SU-DHL-6 (cell line): Measurements from ENCODE around the gene STRADA.

Experiments used
- H2AFZ ChIP-seq: fragments of 200-600 bp; sonication (generic); 2 replicates; pipeline ENCODE4 v1.6.1; 2014; ENCODE audit warnings: low read depth, mild to moderate bottlenecking, moderate library complexity, mixed read lengths, antibody characterized with exemption, low read length; ENCODE audit not compliant: severe bottlenecking
- H3F3A ChIP-seq: fragments of 200-600 bp; shearing (Covaris generic); 2 replicates; pipeline ENCODE4 v1.6.0; 2016; ENCODE audit warnings: antibody characterized with exemption, mild to moderate bottlenecking; ENCODE audit not compliant: insufficient read depth
- H3K27ac ChIP-seq: fragments of 200-600 bp; sonication (generic); 2 replicates; pipeline ENCODE4 v1.5.1; 2016; ENCODE audit warnings: low read depth, mild to moderate bottlenecking, low read length, moderate library complexity, mixed read lengths
- H3K27me3 ChIP-seq: fragments of 200-600 bp; sonication (generic), shearing (Covaris generic); 2 replicates; pipeline ENCODE4 v1.6.0; 2014; ENCODE audit warnings: mild to moderate bottlenecking, low read length
- H3K36me3 ChIP-seq: fragments of 200-600 bp; sonication (generic); 2 replicates; pipeline ENCODE4 v1.6.1; 2014; ENCODE audit warnings: mild to moderate bottlenecking, low read length, mixed read lengths
- H3K4me2 ChIP-seq: fragments of 300-600, 200-600 bp; shearing (Covaris generic), sonication (generic); 2 replicates; pipeline ENCODE4 v1.6.0; 2014; ENCODE audit warnings: low read length, low read depth, mild to moderate bottlenecking; ENCODE audit not compliant: poor library complexity, severe bottlenecking
- H3K4me3 ChIP-seq: fragments of 200-600 bp; sonication (generic); 2 replicates; pipeline ENCODE4 v1.5.1; 2014; ENCODE audit warnings: antibody characterized with exemption, low read length, mild to moderate bottlenecking, mixed read lengths; ENCODE audit not compliant: insufficient read depth, poor library complexity, severe bottlenecking
- H3K79me2 ChIP-seq: fragments of 200-600 bp; sonication (generic); 2 replicates; pipeline ENCODE4 v1.6.1; 2014; ENCODE audit warnings: mild to moderate bottlenecking, low read length, moderate library complexity; ENCODE audit not compliant: insufficient read depth
- H3K9ac ChIP-seq: fragments of 200-600 bp; sonication (generic); 2 replicates; pipeline ENCODE4 v1.7.0; 2014; ENCODE audit warnings: mild to moderate bottlenecking, low read length
- H3K9me2 ChIP-seq: fragments of 200-600 bp; sonication (generic); replicated peaks from 2 replicates; pipeline ENCODE4 v1.6.1; 2014; ENCODE audit warnings: low read length; ENCODE audit not compliant: insufficient read depth
- H3K9me3 ChIP-seq: fragments of 200-600 bp; sonication (generic); 2 replicates; pipeline ENCODE4 v1.6.1; 2014; ENCODE audit warnings: low read length, mixed read lengths; ENCODE audit not compliant: insufficient read depth
- H4K20me1 ChIP-seq: fragments of 200-600 bp; sonication (generic); 2 replicates; pipeline ENCODE4 v1.6.1; 2014; ENCODE audit warnings: low read depth, mild to moderate bottlenecking, antibody characterized with exemption, low read length, moderate library complexity, mixed read lengths
- EZH2phosphoT487 ChIP-seq: fragments of 200-600 bp; sonication (generic), shearing (Covaris generic); conservative IDR thresholded peaks from 2 replicates; pipeline ENCODE4 v1.6.1; 2018; ENCODE audit warnings: mild to moderate bottlenecking, antibody characterized with exemption, low read length, moderate library complexity, mixed read lengths
- TF ChIP-seq, protein P1 (sequence below): fragments of 200-600 bp; sonication (generic); IDR thresholded peaks from one replicate; pipeline ENCODE4 v1.5.1; 2017; ENCODE audit warnings: antibody characterized with exemption, mild to moderate bottlenecking, low read length, moderate library complexity; ENCODE audit not compliant: insufficient read depth, poor library complexity, severe bottlenecking

STRADA gene

GRCh38 chr17:63718988-63719387 lies 22.6 kb downstream of the STRADA start:
- H3K4me3 ChIP-seq, result no peak overlapping the region
- no peak overlapping the region for H3K9ac ChIP-seq
- TF ChIP-seq, protein P1, sequence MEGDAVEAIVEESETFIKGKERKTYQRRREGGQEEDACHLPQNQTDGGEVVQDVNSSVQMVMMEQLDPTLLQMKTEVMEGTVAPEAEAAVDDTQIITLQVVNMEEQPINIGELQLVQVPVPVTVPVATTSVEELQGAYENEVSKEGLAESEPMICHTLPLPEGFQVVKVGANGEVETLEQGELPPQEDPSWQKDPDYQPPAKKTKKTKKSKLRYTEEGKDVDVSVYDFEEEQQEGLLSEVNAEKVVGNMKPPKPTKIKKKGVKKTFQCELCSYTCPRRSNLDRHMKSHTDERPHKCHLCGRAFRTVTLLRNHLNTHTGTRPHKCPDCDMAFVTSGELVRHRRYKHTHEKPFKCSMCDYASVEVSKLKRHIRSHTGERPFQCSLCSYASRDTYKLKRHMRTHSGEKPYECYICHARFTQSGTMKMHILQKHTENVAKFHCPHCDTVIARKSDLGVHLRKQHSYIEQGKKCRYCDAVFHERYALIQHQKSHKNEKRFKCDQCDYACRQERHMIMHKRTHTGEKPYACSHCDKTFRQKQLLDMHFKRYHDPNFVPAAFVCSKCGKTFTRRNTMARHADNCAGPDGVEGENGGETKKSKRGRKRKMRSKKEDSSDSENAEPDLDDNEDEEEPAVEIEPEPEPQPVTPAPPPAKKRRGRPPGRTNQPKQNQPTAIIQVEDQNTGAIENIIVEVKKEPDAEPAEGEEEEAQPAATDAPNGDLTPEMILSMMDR, result no peak
- no peak for TF ChIP-seq EZH2phosphoT487
- no peaks in the 10 kb centered on the region for H3K9me2 ChIP-seq
- H3K4me2 ChIP-seq, result no peak overlapping the region
- no peaks in the 10 kb centered on the region for H3K79me2 ChIP-seq
- H3K27ac ChIP-seq, result no peak overlapping the region
- H2AFZ ChIP-seq, result no peak overlapping the region
- peaks cover 13% of the 10 kb centered on the region; the same call in 1 of the 2 replicates for H3F3A ChIP-seq
- H3K9me3 ChIP-seq, result no peaks in the 10 kb centered on the region
- H3K27me3 ChIP-seq, result no peaks in the 10 kb centered on the region
- H4K20me1 ChIP-seq, result no peaks in the 10 kb centered on the region
- peaks cover 9% of the 10 kb centered on the region; the same call in 1 of the 2 replicates for H3K36me3 ChIP-seq

DNA sequence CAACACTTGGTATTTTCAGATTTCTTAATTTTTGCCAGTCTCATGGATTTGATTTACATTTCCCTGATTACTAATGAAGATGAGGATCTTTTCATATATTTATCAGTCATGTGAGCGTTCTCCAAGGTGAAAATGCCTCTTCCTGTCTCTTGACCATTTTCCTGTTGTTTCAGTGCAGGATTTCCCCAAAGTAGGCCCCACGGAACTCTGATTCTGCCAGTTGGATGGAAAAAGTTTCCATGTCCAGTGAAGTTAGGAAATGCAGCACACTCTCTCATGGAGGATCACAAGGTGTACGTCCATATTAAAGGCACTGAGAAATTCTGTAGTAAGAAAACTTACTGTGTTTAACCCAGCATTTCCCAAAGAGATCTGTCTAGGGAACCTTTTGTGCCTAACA lies 25.2 kb downstream of the STRADA start:
- H3K36me3 ChIP-seq, result 0 out of 2 replicates have a peak, but pooled peaks cover 3% of the 10 kb centered on the region
- no peaks in the 10 kb centered on the region for H3K9me2 ChIP-seq
- H3K9me3 ChIP-seq, result no peaks in the 10 kb centered on the region
- no peak overlapping the region for H3K9ac ChIP-seq
- no peak overlapping the region for H3K27ac ChIP-seq
- no peaks in the 10 kb centered on the region for H3K79me2 ChIP-seq
- H3K4me3 ChIP-seq, result no peak overlapping the region
- H2AFZ ChIP-seq, result no peak overlapping the region
- no peaks in the 10 kb centered on the region for H3K27me3 ChIP-seq
- H3F3A ChIP-seq, result no peaks in the 10 kb centered on the region
- H3K4me2 ChIP-seq, result no peak overlapping the region
- no peaks in the 10 kb centered on the region for H4K20me1 ChIP-seq
- TF ChIP-seq, protein P1, result no peak
- no peak for TF ChIP-seq EZH2phosphoT487

GRCh38 chr17:63714550-63715277 lies 26.9 kb downstream of the STRADA start:
- Histone ChIP-seq H3K27ac (no peak overlapping the region), H3K9me3 (no peaks in the 10 kb centered on the region), H3K79me2 (no peaks in the 10 kb centered on the region), H4K20me1 (no peaks in the 10 kb centered on the region), H3K4me2 (no peak overlapping the region), H3K9me2 (no peaks in the 10 kb centered on the region), H3K9ac (no peak overlapping the region), H2AFZ (no peak overlapping the region), H3K36me3 (0 out of 2 replicates have a peak, but pooled peaks cover 3% of the 10 kb centered on the region), H3F3A (no peaks in the 10 kb centered on the region), H3K27me3 (no peaks in the 10 kb centered on the region), H3K4me3 (no peak overlapping the region)
- no peak for TF ChIP-seq EZH2phosphoT487
- TF ChIP-seq, protein P1, result no peak
